M059J (cell line): ENCODE measurements around the gene MYORG. TPM values are rescaled to one million over a fixed set of nuclear protein-coding genes. Genes with fewer than 3 reads are reported as not detected.
"Not testable (repeated sequence)": the region's sequence is repeated elsewhere in the genome, so short reads cannot be mapped to it uniquely, and the experiment has no call there.

Experiments
- DNase-seq: peaks from one replicate; pipeline ENCODE4 v3.0.0-alpha.2; 2012; ENCODE audit warnings: low read depth
- total RNA-seq: library from RNA; depleted of rRNA; stranded (reverse); fragments of >200 nt; shearing (Covaris generic); gene quantifications from 2 replicates; pipeline ENCODE4 v1.2.3, GENCODE V29; 2014

The MYORG gene
- total RNA-seq, 1 experiment from 2014 or later = 3.6 TPM

DNA sequence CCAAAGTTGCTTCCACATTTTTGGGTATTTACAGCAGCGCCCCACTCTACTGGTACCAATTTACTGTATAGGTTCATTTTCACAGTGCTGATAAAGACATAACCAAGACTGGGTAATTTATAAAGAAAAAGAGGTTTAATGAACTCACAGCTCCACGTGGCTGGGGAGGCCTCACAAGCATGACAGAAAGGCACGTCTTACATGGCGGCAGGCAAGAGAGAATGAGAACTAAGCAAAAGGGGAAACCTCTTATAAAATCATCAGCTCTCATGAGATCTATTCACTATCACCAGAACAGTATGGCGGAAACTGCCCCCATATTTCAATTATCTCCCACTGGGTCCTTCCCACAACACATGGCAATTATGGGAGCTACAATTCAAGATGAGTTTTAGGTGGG is 7.9 kb downstream of the MYORG start:
- DNase-seq = not testable (repeated sequence)

DNA sequence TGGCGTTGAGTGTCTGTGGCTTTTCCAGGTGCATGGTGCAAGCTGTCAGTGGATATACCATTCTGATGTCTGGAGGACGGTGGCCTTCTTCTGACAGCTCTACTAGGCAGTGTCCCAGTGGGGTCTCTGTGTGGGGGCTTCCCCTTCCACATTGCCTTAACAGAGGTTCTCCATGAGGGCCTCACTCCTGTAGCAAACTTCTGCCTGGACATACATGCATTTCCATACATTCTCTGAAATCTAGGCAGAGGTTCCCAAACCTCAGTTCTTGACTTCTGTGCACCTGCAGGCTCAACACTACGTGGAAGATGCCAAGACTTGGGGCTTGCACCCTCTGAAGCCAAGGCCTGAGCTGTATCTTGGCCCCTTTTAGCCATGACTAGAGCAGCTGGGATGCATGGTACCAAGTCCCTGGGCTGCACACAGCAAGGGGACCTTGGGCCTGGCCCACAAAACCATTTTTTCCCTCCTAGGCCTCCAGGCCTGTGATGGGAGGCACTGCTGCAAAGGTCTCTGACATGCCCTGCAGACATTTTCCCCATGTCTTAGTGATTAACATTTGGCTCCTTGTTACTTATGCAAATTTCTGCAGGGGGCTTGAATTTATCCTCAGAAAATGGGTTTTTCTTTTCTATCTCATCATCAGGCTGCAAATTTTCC is 8.8 kb downstream of the MYORG start:
- DNase-seq = not testable (repeated sequence)

DNA sequence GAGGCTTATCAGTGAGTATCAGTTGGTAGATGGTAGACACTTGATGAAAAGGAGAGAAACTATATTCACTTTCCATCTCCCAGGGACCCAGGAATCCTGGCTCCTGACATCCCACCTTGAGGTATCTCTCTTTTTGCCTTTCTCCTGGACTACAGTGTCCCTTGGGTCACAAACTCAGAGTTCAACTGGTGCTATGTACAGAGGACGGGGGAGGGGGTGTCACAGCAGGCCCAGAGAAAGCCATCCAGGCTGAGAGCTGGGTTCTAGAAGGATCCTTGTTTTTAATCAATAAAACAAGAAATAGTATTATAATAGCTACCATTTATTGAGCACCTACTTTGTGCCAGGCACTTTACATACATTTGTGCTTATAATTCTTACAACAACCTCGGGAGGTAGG is 10.3 kb downstream of the MYORG start:
- DNase-seq = no peak

DNA sequence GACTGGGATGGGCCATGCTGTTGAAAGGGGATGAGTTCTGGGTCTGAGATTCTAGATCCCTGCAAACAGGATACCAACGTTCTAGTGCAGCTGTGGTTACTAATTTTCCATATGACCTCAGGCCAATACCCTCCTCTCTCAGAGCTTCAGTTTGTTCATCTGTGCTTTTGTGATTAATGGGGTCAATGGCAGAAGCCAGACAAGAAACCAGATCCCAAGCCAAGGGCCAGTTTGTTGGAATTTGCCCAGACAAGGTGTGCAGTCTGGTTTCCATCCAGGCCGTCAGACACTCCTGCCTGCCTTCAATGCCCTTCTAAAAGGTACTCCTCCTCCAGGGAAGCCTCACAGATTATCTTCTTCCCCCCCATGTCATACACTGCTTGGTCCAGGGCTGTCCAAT is 11.4 kb downstream of the MYORG start:
- DNase-seq = no peak

DNA sequence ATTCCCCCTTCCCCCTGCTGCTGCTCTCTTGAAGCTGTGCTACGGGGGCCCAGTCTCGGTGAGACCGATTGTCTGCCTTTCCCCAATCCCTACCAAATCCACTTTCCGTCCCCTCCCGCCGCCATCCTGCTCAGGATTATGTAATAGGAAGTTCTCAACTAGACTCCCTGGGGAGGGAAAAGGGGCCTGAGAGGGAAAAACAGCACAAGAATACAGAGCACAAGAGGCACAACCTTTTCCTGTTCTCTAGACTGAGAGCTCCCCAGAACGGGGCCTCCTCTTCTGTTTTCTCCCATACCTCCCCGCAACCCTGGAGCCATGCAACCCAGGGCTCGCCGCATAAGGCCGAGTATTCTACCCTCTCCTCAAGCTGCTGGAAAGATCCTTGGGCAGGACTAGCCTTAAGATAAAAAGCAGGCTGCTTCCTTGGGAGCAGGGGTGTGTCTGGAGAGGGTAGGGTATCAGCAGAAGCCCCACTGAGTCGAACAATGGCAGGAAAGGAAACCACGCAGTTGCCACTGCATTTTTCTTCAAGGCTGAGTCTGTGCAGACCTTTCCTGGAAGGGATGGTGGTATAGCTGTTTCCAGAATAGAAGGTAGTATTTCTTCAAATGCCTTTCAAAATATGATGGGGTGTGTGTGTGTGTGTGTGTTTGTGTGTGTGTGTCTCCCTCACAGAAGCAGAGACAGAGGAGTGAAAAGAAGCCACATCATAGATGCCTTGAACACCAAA is 12.9 kb downstream of the MYORG start:
- DNase-seq = no peak

DNA sequence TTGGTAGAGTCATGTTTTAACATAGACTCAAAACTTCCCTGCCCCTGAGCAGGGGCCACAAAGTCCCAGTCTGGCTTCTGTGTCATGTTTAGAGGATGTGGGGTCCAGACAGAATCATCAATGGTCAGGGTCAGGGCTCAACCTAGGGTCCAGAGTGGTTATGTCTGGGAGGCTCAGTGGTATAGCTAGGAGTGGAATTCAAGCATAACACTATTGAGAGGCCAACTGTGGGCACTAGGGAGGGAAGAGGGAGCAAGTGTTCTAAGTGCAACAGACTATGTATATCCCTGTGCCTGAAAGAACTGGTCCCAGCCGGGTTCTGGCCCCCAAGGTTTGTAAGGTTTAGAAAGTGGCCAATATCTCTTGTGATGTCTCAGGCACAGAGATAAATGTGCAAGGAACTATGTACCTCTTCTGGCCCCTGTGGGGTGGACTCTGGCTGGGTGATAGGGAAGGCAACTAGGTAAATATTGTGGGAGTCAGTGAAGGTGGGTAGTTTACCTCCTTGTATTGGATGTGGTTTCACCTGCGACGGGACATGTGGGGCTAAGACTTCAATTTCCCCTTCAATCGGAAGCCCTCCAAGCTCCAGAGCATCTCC is 14.0 kb downstream of the MYORG start:
- no peak for DNase-seq

DNA sequence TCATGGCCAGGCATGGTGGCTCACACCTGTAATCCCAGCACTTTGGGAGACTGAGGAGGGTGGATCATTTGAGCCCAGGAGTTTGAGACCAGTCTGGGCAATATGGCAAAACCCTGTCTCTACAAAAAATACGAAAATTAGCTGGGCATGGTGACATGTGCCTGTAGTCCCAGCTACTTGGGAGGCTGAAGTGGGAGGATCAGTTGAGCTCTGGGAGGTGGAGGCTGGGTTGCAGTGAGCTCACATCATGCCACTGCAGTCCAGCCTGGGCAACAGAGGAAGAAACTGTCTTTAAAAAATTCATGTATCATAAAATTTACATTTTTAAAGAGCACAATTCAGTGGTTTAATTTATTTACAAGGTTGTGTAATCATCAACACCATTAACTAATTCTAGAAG is 23.7 kb downstream of the MYORG start:
- not testable (repeated sequence) for DNase-seq

DNA sequence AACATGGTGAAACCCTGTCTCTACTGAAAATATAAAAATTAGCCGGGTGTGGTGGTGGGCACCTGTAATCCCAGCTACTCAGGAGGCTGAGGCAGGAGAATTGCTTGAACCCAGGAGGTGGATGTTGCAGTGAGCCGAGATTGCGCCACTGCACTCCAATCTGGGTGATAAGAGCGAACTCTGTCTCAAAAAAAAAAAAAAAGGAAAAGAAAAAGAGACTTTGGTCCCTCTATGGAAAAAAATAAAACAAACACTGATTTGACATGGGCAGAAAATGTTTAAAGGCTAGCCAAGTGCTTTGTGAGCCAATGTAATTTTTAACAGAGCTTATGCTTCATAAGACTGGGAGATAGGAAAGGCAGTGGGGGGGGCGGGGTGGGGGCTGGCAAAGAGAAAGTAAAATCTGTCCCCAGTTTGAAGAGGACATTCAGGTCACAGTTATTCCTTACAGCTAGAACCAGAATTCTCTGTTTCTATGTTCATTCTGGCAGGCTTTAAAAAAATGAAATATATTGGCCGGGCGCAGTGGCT is 24.5 kb downstream of the MYORG start:
- not testable (repeated sequence) for DNase-seq

DNA sequence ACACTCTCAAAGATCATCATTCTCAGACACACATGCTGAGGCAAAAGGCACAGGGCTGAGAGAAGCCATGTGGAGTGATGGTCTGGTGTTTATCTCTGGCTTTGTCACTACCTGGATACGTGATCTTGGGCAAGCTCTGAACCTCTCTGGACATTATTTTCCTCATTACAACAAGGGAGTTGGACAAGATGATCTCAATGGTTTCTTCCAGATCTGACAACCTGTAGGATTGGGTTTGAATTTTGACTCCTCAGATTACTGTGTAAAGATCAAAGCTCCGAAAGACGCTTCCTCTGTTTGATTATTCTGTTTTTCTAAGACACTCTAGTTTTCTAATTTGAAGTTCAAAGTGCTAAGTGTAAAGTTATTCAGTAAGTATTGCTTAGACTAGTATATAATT is 27.4 kb downstream of the MYORG start:
- DNase-seq = no peak

DNA sequence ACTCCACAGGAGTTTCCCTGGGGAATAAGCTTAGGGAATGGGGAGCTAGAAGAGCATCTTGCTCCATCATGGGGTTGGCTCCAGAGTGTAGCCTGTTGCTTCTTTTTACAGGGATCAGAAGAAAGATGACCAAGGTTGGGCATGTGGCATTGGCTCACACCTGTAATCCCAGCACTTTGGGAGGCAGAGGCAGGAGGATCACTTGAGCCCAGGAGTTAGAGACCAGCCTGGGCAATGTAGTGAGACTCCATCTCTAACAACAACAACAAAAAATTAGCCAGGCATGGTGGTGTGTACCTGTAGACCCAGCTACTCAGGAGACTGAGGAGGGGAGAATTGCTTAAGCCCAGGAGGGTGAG is 28.9 kb downstream of the MYORG start:
- DNase-seq = no peak

DNA sequence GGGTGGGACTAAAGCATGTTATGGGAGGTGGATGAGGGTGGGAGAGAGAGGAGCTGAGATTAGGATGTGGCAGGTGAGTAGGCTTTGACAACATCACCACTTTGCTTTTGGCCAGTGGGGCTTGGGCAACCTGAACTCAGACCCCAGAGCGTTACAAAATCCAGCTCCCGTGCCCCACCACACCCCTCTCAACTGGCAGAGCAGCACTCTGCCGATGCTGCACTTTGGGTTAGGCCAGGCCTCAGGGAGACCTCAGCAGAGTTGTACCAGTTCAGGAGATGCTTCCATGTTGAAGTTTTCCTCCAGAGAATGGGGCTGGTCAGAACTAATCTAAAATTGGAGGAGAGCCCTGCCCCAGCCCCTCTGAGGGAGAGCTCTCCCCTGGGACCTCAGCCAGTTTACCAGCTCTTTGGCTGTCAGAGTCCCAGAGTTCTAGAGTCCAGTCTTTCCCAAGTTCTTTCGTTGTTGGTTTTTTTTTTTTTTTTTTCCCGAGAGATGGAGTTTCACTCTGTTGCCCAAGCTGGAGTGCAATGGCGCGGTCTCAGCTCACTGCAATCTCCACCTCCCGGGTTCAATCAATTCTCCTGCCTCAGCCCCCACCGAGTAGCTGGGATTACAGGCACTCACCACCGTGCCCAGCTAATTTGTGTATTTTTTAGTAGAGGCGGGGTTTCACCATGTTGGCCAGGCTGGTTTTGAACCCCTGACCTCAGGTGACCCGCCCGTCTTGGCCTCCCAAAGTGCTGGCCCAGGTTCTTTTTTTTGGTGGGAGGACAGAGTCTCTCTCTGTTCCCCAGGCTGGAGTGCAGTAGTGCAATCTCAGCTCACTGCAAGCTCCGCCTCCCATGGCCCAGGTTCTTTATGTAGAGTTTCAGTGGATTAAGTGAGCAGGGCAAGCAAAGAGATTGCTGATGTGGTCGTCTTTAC is 29.6 kb downstream of the MYORG start:
- no peak for DNase-seq

DNA sequence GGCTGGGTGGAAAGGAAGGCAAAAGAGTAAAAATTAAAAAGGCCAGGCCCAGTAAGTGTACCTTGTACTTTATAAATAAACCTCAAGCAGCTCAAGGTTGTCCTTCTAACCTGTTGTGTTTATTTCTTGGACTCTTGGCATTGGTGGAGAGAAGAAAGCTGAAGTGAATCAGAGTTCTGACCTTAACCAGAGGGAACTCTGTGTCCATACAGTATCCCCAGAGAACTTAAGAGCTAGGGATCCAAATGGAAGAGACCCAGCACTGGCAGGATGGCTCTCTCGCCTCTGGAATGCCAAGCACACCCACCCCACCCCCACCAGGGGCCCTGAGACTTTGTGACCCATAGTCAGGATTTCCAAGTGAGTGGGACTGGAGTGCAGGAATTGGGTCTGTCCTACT is 33.1 kb downstream of the MYORG start:
- DNase-seq = no peak

DNA sequence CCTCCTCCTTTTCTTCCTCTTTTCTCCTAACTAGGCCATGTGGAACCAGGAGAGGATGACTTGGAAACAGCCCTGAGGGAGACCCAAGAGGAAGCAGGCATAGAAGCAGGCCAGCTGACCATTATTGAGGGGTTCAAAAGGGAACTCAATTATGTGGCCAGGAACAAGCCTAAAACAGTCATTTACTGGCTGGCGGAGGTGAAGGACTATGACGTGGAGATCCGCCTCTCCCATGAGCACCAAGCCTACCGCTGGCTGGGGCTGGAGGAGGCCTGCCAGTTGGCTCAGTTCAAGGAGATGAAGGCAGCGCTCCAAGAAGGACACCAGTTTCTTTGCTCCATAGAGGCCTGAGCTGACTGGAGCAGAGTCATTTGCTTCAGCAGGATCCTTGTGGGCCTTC is 33.6 kb downstream of the MYORG start:
- no peak for DNase-seq

DNA sequence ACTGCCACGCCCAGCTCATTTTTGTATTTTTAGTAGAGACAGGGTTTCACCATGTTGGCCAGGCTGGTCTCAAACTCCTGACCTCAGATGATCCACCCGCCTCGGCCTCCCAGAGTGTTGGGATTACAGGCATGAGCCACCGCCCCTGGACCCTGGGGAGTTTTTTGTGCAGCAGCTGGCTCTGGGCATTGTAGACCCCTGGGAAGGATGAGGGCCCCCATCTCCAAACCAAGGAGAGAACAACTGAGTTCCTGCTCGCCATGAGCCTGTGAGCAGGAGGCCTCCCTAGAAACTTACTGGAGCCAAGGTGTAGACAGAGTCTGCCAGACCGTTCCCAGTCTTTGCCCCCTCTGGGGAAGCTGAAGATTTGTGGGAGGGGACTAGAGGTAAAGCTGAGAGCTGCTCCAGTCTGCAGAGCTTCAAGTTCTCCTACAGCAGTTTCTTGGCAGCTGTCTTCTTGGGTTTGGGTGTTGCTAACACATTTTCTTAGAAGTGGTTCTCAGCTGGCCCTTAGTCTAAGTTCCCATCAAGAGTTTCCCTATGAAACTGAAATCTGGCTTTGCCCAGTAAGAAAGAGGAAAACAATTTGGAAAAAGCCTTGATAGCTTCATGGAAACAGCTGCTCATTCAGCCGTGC is 34.9 kb downstream of the MYORG start:
- no peak for DNase-seq

DNA sequence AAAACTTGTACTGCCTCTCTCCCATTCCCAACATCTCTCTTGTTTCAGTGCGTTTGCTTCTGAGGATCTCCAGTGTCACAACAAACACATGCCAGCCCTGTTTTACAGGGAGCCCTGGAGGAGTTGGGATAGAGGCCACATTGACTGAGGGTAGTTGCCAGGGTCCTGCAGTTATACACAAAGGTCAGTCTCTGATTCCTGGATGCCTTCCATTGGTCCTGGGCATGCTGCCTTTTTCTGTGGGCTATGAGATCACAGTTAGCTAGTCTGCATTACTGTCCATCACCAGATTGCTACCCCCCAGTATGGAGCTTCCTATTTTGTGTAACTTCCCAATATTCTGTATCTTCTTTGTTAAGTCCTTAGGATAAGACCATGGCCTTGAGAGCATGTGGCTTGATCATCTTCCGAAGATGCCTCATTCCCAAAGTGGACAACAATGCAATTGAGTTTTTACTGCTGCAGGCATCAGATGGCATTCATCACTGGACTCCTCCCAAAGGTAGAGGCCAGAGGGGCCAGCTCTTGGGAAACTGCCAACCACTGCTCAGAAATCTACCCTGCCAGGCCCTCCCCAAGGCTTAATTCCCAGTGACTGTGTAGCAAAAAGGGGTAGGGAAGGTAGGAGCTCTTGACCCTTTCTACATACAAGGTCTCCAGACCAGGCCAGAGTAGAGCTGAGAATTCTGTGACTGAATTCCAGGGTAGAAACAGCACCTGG is 37.9 kb downstream of the MYORG start:
- no peak for DNase-seq

DNA sequence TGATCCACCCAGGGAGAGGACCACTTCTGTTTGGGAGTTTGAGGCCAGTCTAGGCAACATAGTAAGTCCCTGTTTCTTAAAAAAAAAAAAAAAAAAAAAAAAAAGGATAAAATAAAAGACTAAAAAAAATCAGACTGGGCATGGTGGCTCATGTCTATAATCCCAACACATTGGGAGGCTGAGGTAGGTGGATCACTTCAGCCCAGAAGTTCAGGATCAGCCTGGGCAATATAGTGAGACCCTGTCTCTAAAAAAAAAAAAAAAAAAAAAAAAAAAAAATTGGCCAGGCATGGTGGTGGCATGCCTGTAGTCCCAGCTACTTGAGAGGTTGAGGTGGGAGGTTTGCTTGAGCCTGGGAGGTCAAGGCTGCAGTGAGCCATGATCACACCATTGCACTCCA is 38.6 kb downstream of the MYORG start:
- DNase-seq = not testable (repeated sequence)

DNA sequence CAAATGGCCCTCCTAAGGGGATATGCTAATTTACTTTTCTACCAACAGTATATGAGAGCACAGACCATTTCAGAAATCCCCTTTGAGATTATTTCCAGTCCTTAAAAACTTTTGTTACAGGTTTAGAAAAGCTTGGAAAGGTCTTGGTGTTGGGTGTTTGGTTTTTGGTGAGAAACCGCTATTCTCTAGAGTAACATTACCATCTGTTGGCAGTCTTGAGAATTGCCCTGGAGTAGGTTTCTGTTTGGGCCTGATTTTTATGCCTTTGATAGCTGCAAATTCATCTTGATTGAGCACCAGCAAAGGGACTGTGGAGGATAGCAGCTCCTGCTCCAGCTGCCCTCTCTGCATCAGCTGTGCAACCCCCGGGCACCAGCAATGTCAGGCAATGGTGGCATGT is 39.3 kb downstream of the MYORG start:
- no peak for DNase-seq

DNA sequence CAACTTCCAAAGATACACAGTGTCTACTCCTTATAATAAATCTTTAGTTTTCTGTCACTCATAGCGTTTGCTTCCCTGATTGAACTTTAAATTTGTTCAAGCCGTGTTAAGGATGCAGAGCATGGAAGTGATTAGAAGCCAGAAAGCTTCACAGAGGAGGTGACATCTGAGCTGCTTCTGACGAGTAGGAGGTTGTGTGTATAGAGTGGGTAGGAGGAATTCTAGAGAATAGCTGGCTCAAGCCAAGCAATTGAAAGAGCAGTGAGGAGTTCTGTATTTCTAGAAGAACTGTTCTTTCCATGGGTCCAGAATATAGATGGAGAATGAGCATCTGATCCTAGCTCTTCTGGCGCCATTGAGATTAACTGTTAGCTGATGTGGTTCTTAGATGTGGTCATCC is 41.3 kb downstream of the MYORG start:
- DNase-seq = no peak

DNA sequence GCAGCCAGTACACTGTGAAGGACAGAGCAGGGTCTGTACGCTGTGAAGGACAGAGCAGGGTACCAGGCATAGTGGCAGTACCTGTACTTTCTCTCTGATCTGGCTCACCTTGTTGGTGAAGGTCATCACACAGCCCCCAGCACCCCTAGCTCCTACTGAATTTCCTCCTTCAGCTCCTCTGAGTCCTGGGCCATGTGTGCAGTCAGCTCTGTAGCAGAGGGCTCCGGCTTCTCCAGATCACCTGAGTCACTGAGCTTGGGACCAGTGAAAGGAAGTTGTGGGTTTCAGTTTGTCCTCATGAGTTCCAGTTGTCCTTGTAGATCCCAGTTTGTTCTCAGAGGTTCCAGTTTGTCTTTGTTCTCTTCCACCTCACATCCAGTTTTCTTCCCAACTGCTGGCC is 41.8 kb downstream of the MYORG start:
- DNase-seq = no peak

DNA sequence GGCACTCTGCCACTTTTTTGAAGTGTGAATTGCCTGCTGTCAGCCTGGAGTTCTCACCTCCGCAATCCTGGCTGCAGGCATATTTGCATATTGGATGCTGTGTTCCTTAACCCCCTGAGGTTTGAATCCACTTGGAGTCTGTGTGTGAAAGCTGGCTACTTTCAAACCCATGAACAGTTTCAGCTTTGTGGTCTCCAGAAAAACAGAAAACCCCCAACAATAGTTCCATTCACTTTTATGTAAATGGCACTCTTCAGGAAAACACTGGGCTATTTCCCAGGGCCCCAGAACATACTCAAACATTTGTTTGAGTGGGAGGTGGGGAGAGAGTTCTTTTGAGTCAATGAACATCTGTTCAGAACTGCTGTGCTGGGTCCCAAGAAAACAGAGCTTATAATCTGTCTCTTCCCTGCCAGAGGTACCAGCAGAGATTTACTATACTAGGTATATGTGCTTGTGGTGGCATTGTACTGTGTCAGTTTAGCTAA is 42.3 kb downstream of the MYORG start:
- DNase-seq = no peak

DNA sequence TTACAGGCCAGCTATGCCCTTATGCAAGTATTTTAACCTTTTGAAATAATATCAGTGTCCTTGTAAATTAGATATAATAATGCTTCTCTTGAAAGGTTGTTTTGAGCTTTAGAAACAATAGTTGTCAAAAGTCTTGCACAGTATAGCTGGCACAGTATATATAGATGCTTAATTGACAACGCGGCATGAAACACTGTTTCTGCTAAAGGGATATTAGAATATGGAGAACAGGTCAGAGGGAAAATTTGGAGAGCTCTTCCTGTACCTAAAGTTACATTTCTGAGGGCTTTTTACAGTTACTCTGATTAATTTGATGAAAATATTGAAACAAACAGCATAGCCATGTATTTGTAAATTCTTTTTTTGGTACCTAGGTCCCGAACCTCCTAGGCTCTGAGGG is 42.9 kb downstream of the MYORG start:
- DNase-seq = no peak
